ENCODE data around the gene TNFRSF13B.

TNFRSF13B gene

DNA sequence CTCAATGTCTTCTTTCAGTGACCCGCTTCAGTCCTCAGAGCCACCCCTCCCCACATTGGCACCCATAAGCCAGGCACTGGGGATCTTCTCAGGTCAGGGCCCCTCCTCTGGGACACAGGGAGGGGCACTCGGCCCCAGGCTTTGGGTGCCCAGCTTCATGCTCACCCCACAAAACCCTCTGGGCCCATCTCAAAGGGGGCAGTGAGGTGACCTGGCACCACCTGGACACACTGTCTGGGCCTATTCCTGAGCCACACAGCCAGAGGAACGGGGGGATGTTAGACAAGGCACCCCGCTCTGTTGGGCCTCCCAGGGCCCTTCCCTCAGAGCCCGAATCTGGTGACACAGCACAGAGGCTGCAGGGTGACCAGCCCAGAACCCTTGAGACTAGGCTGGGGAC lies 36.1 kb downstream of the TNFRSF13B start:
- no peaks in the 10 kb centered on the region for H3K27me3 ChIP-seq (ENCODE audit: low read length)
- H4K20me1 ChIP-seq (ENCODE audit: low read depth, low read length): no peaks in the 10 kb centered on the region
- H3K9me3 ChIP-seq (ENCODE audit: insufficient read depth, low read length): no peaks in the 10 kb centered on the region
- no peak overlapping the region for H2AFZ ChIP-seq (ENCODE audit: low read depth, low read length, severe bottlenecking)
- H3K36me3 ChIP-seq (ENCODE audit: low read length): 0 out of 2 replicates have a peak, but pooled peaks cover under 1% of the 10 kb centered on the region
- H3K9ac ChIP-seq (ENCODE audit: low read length): no peak overlapping the region
- no peak overlapping the region for H3K4me3 ChIP-seq (ENCODE audit: insufficient read depth, low read length, poor library complexity, severe bottlenecking)
- TF ChIP-seq EZH2phosphoT487 (conservative IDR thresholded peaks at IDR 0.05; ENCODE audit: low read length): no peak
- TF ChIP-seq, protein P1, sequence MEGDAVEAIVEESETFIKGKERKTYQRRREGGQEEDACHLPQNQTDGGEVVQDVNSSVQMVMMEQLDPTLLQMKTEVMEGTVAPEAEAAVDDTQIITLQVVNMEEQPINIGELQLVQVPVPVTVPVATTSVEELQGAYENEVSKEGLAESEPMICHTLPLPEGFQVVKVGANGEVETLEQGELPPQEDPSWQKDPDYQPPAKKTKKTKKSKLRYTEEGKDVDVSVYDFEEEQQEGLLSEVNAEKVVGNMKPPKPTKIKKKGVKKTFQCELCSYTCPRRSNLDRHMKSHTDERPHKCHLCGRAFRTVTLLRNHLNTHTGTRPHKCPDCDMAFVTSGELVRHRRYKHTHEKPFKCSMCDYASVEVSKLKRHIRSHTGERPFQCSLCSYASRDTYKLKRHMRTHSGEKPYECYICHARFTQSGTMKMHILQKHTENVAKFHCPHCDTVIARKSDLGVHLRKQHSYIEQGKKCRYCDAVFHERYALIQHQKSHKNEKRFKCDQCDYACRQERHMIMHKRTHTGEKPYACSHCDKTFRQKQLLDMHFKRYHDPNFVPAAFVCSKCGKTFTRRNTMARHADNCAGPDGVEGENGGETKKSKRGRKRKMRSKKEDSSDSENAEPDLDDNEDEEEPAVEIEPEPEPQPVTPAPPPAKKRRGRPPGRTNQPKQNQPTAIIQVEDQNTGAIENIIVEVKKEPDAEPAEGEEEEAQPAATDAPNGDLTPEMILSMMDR (IDR thresholded peaks at IDR 0.05; ENCODE audit: insufficient read depth, low read length, poor library complexity, severe bottlenecking): no peak
- no peaks in the 10 kb centered on the region for H3K79me2 ChIP-seq (ENCODE audit: insufficient read depth, low read length)
- no peaks in the 10 kb centered on the region for H3F3A ChIP-seq (ENCODE audit: insufficient read depth)
- no peak overlapping the region for H3K27ac ChIP-seq (ENCODE audit: low read depth, low read length)
- no peaks in the 10 kb centered on the region for H3K9me2 ChIP-seq (replicated peaks; ENCODE audit: insufficient read depth, low read length)
- H3K4me2 ChIP-seq (ENCODE audit: low read depth, low read length, poor library complexity, severe bottlenecking): no peak overlapping the region

DNA sequence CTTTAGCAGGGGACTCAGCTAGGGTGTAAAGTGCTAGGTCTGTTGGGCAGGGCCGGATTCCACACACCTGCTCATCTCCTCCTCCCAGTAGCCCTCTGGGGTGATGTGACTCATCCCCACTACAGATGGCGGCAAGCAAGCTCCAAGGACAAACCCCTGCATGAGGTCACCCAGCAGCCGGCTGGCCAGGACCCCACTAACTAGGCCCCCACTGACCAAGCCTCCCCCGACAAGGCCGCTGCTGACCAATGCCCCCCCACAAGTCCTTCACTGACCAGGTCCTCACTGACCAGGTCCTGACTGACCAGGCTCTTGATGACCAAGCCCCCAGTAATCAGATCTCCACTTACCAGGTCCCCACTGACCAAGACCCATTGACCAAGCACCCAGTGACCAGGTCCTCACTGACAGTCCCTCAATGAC lies 36.7 kb downstream of the TNFRSF13B start:
- TF ChIP-seq EZH2phosphoT487 (conservative IDR thresholded peaks at IDR 0.05; ENCODE audit: low read length): no peak
- TF ChIP-seq, protein P1 (IDR thresholded peaks at IDR 0.05; ENCODE audit: insufficient read depth, low read length, poor library complexity, severe bottlenecking): no peak
- H3K36me3 ChIP-seq (ENCODE audit: low read length): no peaks in the 10 kb centered on the region
- H2AFZ ChIP-seq (ENCODE audit: low read depth, low read length, severe bottlenecking): no peak overlapping the region
- no peak overlapping the region for H3K4me2 ChIP-seq (ENCODE audit: low read depth, low read length, poor library complexity, severe bottlenecking)
- no peaks in the 10 kb centered on the region for H3K27me3 ChIP-seq (ENCODE audit: low read length)
- H3K9me2 ChIP-seq (replicated peaks; ENCODE audit: insufficient read depth, low read length): no peaks in the 10 kb centered on the region
- no peak overlapping the region for H3K27ac ChIP-seq (ENCODE audit: low read depth, low read length)
- no peak overlapping the region for H3K9ac ChIP-seq (ENCODE audit: low read length)
- H3F3A ChIP-seq (ENCODE audit: insufficient read depth): no peaks in the 10 kb centered on the region
- no peaks in the 10 kb centered on the region for H3K9me3 ChIP-seq (ENCODE audit: insufficient read depth, low read length)
- no peak overlapping the region for H3K4me3 ChIP-seq (ENCODE audit: insufficient read depth, low read length, poor library complexity, severe bottlenecking)
- no peaks in the 10 kb centered on the region for H4K20me1 ChIP-seq (ENCODE audit: low read depth, low read length)
- no peaks in the 10 kb centered on the region for H3K79me2 ChIP-seq (ENCODE audit: insufficient read depth, low read length)

- H3K36me3 ChIP-seq (ENCODE audit: low read length): no peaks in the 10 kb centered on the region
- no peaks in the 10 kb centered on the region for H3F3A ChIP-seq (ENCODE audit: insufficient read depth)
- H3K9ac ChIP-seq (ENCODE audit: low read length): no peak overlapping the region
- H3K27ac ChIP-seq (ENCODE audit: low read depth, low read length): no peak overlapping the region
- H2AFZ ChIP-seq (ENCODE audit: low read depth, low read length, severe bottlenecking): no peak overlapping the region
- H3K4me2 ChIP-seq (ENCODE audit: low read depth, low read length, poor library complexity, severe bottlenecking): no peak overlapping the region
- no peaks in the 10 kb centered on the region for H3K79me2 ChIP-seq (ENCODE audit: insufficient read depth, low read length)
- H3K9me3 ChIP-seq (ENCODE audit: insufficient read depth, low read length): no peaks in the 10 kb centered on the region
- no peak for TF ChIP-seq EZH2phosphoT487 (conservative IDR thresholded peaks at IDR 0.05; ENCODE audit: low read length)
- TF ChIP-seq, protein P1 (IDR thresholded peaks at IDR 0.05; ENCODE audit: insufficient read depth, low read length, poor library complexity, severe bottlenecking): no peak
- H3K27me3 ChIP-seq (ENCODE audit: low read length): no peaks in the 10 kb centered on the region
- H4K20me1 ChIP-seq (ENCODE audit: low read depth, low read length): no peaks in the 10 kb centered on the region
- H3K4me3 ChIP-seq (ENCODE audit: insufficient read depth, low read length, poor library complexity, severe bottlenecking): no peak overlapping the region
- no peaks in the 10 kb centered on the region for H3K9me2 ChIP-seq (replicated peaks; ENCODE audit: insufficient read depth, low read length)
These were observed 37.1 kb downstream of the TNFRSF13B start for GRCh38 chr17:16934836-16935235.

Data from SU-DHL-6 (cell line).